HFF-Myc (cell line): Measurements from ENCODE around the gene POC1A.

ENCODE experiments used
- DNase-seq: peaks from one replicate; pipeline ENCODE4 v3.0.0-alpha.2; 2011; ENCODE audit warnings: low read depth; ENCODE audit errors: extremely low read depth
- H3K4me3 ChIP-seq: replicated peaks from 2 replicates; pipeline ENCODE4 v1.5.1; 2011; ENCODE audit warnings: low read depth, mild to moderate bottlenecking, control low read depth, low read length
- CTCF ChIP-seq: IDR thresholded peaks from 2 replicates; pipeline ENCODE4 v1.5.1; 2012; ENCODE audit warnings: mild to moderate bottlenecking, low read depth, low read length, control low read depth; ENCODE audit errors: missing control alignments

Gene POC1A

GRCh38 chr3:52143156-52143555 is 11.1 kb downstream of the POC1A start:
- DNase-seq, result no peak
- H3K4me3 ChIP-seq, result no peak overlapping the region
- TF ChIP-seq CTCF, result no peak

GRCh38 chr3:52141751-52142150 is 12.5 kb downstream of the POC1A start:
- H3K4me3 ChIP-seq, result no peak overlapping the region

GRCh38 chr3:52140769-52141168 is 13.5 kb downstream of the POC1A start:
- no peak for DNase-seq
- no peak for TF ChIP-seq CTCF
- no peak overlapping the region for H3K4me3 ChIP-seq

More at GRCh38 chr3:52141751-52142150, 12.5 kb downstream of the POC1A start:
- TF ChIP-seq CTCF, result no peak
- DNase-seq, result no peak

GRCh38 chr3:52140000-52140399 is 14.2 kb downstream of the POC1A start:
- TF ChIP-seq CTCF, result no peak
- no peak for DNase-seq
- H3K4me3 ChIP-seq, result no peak overlapping the region

GRCh38 chr3:52137311-52137710 is 16.9 kb downstream of the POC1A start:
- no peak for DNase-seq
- no peak overlapping the region for H3K4me3 ChIP-seq
- no peak for TF ChIP-seq CTCF

GRCh38 chr3:52136513-52136912 is 17.7 kb downstream of the POC1A start:
- no peak for DNase-seq
- H3K4me3 ChIP-seq, result no peak overlapping the region
- no peak for TF ChIP-seq CTCF

GRCh38 chr3:52135332-52135731 is 18.9 kb downstream of the POC1A start:
- TF ChIP-seq CTCF, result no peak
- H3K4me3 ChIP-seq, result no peak overlapping the region
- DNase-seq, result no peak
